ENCODE data around the gene BNC2. TPM values are rescaled to one million over a fixed set of nuclear protein-coding genes. Genes with fewer than 3 reads are reported as not detected.
"Not testable (repeated sequence)": the region's sequence is repeated elsewhere in the genome, so short reads cannot be mapped to it uniquely, and the experiment has no call there.

Gene BNC2, protein sequence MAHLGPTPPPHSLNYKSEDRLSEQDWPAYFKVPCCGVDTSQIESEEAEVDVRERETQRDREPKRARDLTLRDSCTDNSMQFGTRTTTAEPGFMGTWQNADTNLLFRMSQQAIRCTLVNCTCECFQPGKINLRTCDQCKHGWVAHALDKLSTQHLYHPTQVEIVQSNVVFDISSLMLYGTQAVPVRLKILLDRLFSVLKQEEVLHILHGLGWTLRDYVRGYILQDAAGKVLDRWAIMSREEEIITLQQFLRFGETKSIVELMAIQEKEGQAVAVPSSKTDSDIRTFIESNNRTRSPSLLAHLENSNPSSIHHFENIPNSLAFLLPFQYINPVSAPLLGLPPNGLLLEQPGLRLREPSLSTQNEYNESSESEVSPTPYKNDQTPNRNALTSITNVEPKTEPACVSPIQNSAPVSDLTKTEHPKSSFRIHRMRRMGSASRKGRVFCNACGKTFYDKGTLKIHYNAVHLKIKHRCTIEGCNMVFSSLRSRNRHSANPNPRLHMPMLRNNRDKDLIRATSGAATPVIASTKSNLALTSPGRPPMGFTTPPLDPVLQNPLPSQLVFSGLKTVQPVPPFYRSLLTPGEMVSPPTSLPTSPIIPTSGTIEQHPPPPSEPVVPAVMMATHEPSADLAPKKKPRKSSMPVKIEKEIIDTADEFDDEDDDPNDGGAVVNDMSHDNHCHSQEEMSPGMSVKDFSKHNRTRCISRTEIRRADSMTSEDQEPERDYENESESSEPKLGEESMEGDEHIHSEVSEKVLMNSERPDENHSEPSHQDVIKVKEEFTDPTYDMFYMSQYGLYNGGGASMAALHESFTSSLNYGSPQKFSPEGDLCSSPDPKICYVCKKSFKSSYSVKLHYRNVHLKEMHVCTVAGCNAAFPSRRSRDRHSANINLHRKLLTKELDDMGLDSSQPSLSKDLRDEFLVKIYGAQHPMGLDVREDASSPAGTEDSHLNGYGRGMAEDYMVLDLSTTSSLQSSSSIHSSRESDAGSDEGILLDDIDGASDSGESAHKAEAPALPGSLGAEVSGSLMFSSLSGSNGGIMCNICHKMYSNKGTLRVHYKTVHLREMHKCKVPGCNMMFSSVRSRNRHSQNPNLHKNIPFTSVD
- 5.3 TPM for polyA plus RNA-seq (ENCODE audit: insufficient read length)

DNA sequence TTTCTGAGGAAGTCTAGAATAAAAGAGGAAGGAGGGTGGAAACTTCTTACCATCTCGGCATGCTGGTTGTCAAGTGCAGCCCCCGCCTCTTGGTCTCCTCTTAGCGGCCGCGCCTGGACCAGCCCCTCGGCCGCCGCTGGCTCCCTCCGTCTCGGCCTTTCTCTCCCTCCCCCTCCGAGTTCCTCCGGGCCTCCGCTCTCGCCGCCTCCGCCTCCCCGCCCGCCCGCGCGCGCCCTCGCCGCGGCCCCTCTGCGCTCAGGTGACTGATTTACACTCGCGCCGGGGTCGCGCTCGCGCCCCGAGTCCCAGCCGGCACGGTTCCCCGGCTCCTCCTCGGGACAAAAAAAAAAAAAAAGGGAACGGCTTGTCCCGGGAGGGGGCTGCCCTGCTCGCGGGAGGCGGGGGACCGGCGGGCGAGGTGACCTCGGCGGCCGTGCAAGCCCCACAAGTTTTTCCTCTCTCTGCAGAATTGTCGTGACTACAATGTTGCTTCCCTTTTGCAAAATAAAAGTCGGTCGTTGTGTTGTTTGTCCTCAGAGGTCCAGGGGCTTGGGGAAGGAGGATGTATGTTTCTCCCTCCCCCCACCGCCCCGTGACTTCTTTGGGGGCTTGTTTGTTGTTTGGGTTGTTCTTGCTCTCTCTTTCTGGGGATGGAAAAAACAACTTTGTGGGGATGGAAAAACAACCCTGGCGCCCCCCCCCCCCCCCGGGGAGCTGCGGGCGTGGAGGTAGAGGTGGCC is at the start of gene BNC2:
Gene BNC2 (minus strand): TSS at position 75 of the 740 bp plus-strand sequence. CDS start 22 bp downstream, at position 53.
- DNase-seq, result peak; percentile 76

DNA sequence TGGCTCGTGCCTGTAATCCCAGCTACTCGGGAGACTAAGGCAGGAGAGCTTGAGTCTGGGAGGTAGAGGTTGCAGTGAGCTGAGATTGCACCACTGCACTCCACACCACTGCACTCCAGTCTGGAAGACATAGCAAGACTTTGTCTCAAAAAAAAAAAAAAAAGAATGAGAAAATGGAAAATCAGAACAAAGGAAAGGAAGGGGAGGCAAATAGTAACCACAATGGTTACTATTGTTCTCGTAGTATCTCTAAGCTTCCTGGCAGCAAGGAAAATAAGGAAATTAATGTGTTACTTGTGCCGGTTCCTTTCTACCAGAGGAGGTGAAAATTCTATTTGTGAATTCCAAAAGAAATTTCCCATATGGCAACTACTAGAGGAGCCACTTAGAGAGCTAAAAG is 48.5 kb upstream of the BNC2 start:
- DNase-seq, result no peak

DNA sequence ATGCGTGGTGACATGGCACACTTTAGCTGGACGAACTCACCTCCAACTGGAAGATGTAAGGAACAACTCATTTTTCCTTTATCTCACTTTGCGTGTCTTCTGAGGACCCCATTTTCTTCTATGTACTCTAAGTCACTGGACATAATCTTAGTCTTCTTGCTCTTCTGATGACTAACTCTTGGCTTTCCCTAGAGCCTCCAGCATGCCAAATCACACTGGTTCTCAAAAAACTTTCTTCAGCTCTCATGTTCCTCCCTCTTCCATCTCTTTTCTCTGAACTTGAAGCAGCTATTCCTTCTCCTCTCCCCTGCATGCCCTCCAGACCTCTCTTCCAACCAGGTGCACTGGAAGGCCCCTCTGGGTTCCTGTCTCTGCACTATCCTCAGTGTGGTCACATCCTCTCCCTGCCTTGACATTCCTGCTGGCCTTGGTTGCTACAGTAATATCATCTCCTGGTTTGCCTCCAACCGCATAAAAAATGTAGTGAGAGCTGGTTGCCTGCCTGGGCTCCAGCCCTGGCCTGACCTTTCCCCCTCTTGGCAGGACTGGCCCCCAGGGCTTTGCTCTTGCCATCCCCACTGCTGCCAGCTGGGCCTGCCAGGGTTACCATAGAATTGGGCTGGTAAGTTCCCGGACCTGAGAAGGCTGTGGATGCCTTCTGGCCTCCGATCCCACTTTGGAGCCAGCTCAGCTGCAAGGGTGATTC is 44.8 kb upstream of the BNC2 start:
- no peak for DNase-seq

DNA sequence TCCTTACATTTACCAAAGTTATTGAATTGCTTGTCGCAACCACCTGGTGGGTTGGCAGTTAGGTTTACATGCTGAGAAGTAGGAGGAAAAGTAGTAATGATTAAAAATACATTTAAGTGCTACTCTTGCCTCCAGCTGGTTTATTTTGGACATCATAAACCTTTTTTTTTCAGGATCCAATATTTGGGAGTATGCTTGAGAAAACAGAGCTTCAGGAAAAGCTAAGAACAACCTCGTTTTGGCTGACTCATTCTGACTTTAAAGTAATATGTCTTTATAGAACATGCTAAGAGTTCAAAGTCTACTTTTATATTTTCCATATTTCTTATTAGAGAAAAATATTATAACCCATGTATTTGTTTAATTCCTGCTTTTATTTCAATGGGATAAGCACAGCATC is 41.7 kb upstream of the BNC2 start:
- no peak for DNase-seq

DNA sequence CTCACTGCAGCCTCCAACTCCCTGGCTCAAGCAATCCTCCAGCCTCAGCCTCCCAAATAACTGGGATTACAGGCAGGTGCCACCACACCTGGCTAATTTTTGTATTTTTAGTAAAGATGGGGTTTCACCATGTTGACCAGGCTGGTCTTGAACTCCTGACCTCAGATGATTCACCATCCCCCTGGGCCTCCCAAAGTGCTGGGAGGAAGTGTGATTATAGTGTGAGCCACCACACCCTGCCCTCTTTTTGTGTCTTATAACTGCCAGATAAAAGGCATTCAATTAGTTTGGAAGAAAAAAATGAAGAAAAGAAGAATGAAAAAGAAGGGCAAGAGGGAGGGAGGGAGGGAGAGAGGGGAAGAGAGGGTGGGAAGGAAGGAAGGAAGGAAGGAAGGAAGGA is 37.7 kb upstream of the BNC2 start:
- DNase-seq, result not testable (repeated sequence)

DNA sequence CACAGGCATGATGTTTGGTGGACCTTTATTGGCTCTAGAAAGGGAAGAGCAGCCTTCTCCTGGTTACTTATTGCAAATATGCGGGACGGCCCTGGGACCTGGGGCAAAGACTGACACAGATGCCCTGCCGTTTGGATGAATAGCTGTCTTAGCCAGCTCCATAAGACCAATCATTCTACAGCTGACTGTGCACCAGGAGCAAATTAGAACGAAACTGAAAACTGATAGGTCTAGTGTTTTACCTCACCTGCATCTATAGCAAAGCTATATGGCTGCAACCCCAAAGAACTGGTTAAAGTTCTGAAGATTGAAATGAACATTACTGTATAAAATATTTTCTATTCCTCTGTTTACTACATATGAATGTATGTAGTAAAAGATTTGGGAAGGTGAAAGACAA is 34.2 kb upstream of the BNC2 start:
- DNase-seq, result no peak

DNA sequence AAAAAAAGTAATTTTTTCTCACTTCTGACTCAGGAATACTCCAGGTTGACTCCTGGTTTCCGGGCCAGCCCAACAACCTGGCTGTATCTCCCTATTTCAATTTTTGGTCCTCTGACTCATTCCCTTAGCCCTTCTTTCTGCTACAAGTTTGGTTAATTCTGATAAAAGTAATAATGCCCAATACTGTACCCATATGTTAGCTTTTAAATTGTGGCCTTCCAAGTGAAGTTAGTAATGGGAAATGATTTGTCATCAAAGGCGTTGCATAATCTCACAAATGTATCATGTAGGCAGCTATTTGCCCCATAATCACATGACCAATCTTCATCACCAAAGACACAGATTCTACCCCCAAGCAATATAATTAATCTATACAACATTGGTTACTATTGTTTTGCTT is 31.1 kb upstream of the BNC2 start:
- no peak for DNase-seq

DNA sequence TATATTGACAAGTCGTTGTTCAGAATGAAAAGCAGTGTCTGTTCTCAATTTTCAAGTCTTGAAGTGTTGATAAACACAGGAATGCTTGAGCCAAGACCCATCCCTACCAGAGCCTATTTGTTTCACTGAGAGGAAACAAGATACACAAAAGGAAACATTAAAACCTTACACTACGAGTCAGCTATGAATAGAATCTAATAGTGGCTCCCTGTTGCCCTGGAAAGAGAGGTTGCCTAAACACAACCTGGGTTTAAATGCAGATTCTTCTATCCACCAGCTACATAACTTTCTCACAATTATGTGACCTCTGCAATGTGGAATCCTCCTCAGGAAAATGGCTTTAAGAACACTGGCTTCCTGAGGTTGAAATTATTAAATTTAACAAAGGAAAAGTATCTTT is 29.1 kb upstream of the BNC2 start:
- no peak for DNase-seq

DNA sequence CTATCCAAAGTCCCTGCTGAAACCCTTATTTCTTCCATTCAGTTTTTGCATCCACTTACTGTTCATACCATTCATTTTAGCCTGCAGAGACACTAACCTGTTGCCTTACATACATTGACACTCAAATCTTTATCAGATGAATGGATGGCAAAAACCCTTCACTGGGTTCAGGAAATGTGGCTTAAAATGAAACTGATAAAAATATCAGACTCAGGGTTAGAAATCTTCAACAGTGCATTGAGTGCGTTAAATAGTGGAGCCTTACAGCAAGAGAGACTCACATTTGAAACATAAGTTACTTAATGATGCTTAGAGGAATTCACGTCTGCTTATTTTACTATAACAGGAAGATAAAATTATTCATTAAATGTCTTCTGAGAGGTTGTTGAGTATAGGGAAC is 28.0 kb upstream of the BNC2 start:
- DNase-seq, result no peak

DNA sequence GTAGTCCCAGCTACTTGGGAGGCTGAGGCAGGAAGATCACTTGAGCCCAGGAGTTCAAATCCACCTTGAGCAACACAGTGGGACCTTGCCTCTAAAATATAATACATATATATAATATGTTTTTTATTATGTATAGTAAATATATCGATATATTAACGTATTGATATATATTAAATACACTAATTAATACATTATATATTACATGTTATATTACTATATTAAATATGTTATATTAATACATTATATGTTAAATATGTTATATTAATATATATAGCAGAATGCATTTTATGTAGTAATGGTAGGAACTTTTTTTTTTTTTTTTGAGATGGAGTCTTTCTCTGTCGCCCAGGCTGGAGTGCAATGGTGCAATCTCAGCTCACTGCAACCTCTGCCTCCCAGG is 18.1 kb upstream of the BNC2 start:
- DNase-seq, result no peak

DNA sequence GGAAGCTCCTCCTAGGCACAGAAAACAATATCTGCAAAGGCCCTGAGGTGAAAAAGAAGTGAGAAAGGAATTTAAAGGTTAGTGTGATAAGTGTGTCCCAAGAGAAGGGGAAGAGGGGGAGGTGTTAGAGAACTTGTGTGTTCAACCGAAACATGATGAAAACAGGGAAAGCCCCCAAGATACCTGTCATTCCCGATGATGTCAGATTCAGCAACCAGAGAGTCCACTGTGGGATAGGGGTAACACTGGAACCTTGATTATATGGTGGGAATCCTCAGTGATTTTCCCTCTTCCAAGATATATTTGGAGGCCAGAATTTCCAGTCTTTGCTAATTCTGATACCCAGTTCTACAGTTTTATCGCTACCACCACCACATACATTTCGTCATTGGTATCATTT is 15.5 kb upstream of the BNC2 start:
- no peak for DNase-seq

DNA sequence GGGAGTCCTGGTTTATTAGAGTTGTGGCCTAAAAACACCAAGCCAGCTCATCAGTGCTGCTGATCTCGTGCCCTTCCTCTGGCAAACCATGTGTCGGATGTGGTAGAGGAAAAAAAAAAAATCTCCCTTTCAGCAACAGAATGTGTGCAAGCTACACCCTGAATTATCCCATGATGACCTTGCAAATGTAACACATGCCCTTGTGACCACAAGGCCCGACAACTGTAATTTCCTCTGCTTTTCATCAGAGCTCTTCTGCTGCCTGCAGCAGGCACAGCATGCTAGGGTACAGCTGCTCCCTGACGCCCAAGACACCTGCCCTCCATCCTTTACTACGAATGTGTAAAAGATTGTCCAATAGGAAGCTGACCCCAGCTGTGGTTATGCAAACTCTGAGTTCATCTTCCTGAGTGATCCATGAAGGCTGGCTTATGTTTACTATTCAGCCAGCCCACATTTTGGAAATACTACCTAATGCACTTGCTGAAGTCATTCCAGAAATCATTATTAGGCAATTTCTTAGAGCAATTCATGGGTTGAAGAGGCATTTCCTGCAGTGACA is 14.6 kb upstream of the BNC2 start:
- no peak for DNase-seq

DNA sequence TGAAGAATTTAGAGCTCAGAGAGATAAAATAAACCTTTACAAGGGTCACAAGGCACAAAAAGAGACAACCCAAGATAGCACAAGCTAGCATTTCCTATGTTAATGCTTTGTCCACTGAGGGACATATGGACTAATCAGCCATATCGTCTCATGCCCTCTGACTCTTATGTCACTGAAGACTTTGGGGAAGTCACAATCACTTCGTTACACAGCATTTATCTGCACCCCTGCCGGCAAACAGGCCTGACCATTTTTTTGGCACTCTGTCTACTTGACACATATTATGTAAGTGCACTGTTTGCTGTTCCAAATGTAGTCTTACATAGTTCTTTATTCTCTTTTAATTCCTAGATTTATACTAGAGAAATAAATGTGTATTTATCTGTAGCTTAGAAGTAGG is 13.9 kb upstream of the BNC2 start:
- no peak for DNase-seq

DNA sequence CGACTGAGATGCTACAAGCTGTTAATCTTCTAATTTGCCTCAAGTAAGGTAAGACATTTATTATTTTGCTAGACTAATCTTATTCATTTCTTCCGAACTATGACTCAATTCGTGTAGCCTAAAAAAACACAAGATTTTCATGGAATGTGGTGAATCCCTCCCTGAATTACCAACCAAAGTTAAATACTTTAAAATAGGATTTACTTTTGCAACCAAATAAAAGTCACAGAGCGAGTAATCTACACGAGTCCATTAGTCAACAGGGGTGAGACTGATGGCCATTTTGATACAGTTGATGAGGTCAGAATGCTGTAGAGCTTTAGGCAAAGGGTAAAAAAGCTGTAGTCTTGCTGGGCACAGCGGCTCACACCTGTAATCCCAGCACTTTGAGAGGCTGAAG is 13.1 kb upstream of the BNC2 start:
- DNase-seq, result no peak

DNA sequence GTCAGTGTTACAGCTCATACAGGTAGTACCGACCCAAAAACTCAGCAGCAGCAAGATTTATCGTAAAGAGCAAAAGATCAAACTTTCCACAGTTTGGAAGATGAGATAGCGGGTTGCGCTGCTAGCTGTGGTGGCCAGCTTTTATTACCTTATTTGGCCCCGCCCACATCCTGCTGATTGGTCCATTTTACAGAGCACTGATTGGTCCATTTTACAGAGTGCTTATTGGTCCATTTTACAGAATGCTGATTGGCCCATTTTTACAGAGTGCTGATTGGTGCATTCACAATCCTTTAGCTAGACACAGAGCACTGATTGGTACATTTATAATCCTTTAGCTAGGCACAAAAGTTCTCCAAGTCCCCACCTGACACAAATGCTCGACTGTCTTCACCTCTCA is 12.0 kb upstream of the BNC2 start:
- DNase-seq, result not testable (repeated sequence)

DNA sequence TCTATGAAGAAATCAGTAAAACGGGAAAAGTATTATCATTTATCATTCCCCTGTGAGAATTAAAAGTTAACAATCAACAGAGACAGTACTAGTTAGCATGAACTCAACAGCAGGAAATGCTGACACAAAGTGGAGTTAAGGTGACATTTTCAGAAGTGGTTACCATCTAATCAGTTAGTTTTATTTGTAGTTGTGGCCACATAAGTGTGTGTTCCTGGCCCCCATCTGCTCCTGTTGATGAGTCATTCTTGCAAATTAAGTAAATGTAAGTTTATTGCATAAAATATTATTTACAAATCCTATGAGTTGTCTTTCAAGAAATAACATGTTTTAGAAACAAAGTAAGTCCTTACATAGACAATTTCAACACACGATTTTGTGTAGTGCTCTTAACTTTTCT is 8.9 kb upstream of the BNC2 start:
- DNase-seq, result no peak

DNA sequence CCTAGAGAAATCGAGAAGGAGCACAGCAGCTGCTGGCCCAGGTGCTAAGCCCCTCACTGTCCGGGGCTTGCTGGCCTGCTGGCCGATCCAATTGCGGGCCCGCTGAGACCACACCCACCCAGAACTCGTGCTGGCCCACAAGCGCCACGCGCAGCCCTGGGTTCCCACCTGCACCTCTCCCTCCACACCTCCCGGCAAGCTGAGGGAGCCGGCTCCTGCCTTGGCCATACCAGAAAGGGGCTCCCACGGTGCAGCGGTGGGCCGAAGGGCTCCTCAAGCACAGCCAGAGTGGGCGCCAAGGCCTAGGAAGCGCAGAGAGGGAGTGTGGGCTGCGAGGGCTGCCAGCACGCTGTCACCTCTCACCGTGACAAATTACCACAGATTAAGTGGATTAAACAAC is 6.8 kb upstream of the BNC2 start:
- no peak for DNase-seq

DNA sequence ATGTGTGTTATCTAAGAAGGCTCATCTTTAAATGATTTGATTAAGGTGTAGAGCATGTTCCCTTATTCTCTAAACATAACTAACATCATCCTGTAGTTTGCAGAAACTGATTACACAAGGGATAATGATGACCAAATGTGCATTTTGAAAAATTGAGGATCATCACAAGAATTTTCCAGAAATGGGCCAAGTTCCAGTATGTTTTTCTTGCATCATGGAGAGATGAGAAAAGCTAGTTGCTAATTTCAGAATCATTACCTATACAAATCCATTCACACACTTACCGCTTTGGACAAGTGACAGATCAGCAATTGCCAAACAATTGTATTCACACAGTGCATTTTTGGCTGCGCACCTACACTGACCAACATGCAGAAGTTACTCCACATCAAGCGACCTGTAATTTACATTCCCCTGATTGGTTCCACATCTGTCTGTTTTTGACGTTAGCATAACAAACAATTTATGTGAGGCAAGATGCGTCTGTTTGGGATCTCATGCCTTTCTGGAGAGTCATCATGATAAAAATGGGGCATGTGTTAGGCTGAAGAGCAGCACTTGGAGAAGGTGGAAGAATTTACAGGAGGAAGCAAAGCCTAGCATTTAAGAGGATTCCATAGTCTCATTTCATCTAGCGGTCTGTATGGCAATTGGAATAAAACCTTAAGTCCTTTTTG is 2.8 kb upstream of the BNC2 start:
- no peak for DNase-seq

DNA sequence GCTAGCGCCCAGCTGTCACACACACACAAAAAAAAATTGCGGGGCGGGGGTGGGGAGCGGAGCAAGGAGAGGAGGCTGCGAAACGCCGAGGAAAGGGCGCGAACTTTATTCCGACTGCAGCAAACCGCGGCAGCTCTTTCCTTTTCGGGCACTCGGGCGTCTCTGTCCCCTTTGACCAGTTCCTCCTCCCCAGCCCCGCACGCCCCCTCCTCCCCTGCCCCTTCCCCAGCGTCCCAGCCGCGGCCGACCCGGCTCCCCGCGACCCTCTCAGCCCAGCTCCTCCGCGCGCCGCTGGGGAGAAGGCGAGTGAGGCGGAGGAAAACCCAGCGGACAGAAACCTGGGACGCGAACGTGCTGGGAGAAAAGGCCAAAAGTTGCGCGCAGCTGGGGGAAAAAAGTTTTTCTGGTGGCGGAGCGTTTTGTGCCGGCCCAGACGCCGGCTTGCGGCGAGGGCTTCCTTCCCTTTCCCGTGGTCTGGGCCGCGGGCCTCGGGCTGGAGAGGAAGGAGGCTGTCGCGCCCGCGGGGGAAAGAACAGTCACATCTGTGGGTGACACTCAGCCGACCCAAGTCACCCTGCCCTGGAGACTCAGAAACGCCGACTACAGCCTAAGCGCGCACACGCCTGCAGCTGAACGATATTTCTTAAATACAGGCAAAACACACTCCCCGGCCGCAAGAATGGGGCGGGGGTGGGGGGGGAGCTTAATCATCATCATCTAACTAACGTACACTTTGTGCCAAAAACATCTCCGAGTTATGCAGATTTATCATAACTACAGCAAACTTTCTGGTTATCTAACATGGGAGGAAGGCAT is 1.1 kb upstream of the BNC2 start:
- DNase-seq, result peak; percentile 68
